OCI-LY3 (cell line): ENCODE results near the gene IFNA5.

Experiments
- H2AFZ ChIP-seq: fragments of 200-600, 300-600 bp; shearing (Covaris generic); 2 replicates; pipeline ENCODE4 v1.6.0; 2014; ENCODE audit warnings: antibody characterized with exemption, low read depth, low read length
- H3K27ac ChIP-seq: fragments of 200-600, 300-600 bp; sonication (generic); 2 replicates; pipeline ENCODE4 v1.5.1; 2014; ENCODE audit warnings: mild to moderate bottlenecking, low read length, moderate library complexity, mixed read lengths
- H3K27me3 ChIP-seq: fragments of 200-600, 300-600 bp; sonication (generic); 2 replicates; pipeline ENCODE4 v1.6.1; 2014; ENCODE audit warnings: low read depth, low read length, mixed read lengths
- H3K36me3 ChIP-seq: fragments of 200-600, 300-600 bp; sonication (generic); replicated peaks from 2 replicates; pipeline ENCODE3; 2014; ENCODE audit warnings: low read depth, low read length, mixed read lengths
- H3K4me1 ChIP-seq: fragments of 300-600, 200-600 bp; sonication (generic); 2 replicates; pipeline ENCODE4 v1.6.1; 2014; ENCODE audit warnings: low read length, mixed read lengths
- H3K4me2 ChIP-seq: fragments of 200-600, 300-600 bp; sonication (generic); 2 replicates; pipeline ENCODE4 v1.6.1; 2014; ENCODE audit warnings: low read length, mixed read lengths
- H3K4me3 ChIP-seq: fragments of 300-600, 200-600 bp; sonication (generic); 2 replicates; pipeline ENCODE4 v1.5.1; 2014; ENCODE audit warnings: antibody characterized with exemption, mild to moderate bottlenecking, low read length, moderate library complexity
- H3K79me2 ChIP-seq: fragments of 300-600, 200-600 bp; shearing (Covaris generic); 2 replicates; pipeline ENCODE4 v1.6.1; 2014; ENCODE audit warnings: mild to moderate bottlenecking, low read length, mixed read lengths
- H3K9ac ChIP-seq: fragments of 300-600, 200-600 bp; shearing (Covaris generic); 2 replicates; pipeline ENCODE4 v1.6.0; 2014; ENCODE audit warnings: mild to moderate bottlenecking, low read length, moderate library complexity
- H3K9me3 ChIP-seq: fragments of 200-600, 300-600 bp; shearing (Covaris generic); 2 replicates; pipeline ENCODE4 v1.6.1; 2014; ENCODE audit warnings: low read length, mixed read lengths; ENCODE audit not compliant: insufficient read depth
- H4K20me1 ChIP-seq: fragments of 200-600, 300-600 bp; sonication (generic); 2 replicates; pipeline ENCODE4 v1.6.1; 2016; ENCODE audit warnings: low read length, mixed read lengths; ENCODE audit not compliant: insufficient read depth
- EZH2phosphoT487 ChIP-seq: fragments of 200-600 bp; shearing (Covaris generic); IDR thresholded peaks from 2 replicates; pipeline ENCODE4 v1.6.1; 2018; ENCODE audit warnings: antibody characterized with exemption, mixed run types, low read depth
- TF ChIP-seq, protein P1 (sequence below): fragments of 200-600, 300-600 bp; sonication (generic); IDR thresholded peaks from 2 replicates; pipeline ENCODE4 v1.5.1; 2014; ENCODE audit warnings: antibody characterized with exemption, low read length, low read depth

The IFNA5 gene

GRCh38 chr9:21326526-21327139 is 21.5 kb upstream of the IFNA5 start:
- Histone ChIP-seq H4K20me1 (peaks cover 68% of the 10 kb centered on the region), H2AFZ (no peak overlapping the region), H3K4me3 (no peak overlapping the region), H3K9ac (no peak overlapping the region), H3K4me2 (no peak overlapping the region), H3K27me3 (no peaks in the 10 kb centered on the region), H3K4me1 (no peaks in the 10 kb centered on the region), H3K27ac (no peak overlapping the region), H3K79me2 (peaks cover 6% of the 10 kb centered on the region; the same call in 1 of the 2 replicates), H3K9me3 (no peaks in the 10 kb centered on the region), H3K36me3 (peaks cover 11% of the 10 kb centered on the region)
- no peak for TF ChIP-seq EZH2phosphoT487
- TF ChIP-seq, protein P1, sequence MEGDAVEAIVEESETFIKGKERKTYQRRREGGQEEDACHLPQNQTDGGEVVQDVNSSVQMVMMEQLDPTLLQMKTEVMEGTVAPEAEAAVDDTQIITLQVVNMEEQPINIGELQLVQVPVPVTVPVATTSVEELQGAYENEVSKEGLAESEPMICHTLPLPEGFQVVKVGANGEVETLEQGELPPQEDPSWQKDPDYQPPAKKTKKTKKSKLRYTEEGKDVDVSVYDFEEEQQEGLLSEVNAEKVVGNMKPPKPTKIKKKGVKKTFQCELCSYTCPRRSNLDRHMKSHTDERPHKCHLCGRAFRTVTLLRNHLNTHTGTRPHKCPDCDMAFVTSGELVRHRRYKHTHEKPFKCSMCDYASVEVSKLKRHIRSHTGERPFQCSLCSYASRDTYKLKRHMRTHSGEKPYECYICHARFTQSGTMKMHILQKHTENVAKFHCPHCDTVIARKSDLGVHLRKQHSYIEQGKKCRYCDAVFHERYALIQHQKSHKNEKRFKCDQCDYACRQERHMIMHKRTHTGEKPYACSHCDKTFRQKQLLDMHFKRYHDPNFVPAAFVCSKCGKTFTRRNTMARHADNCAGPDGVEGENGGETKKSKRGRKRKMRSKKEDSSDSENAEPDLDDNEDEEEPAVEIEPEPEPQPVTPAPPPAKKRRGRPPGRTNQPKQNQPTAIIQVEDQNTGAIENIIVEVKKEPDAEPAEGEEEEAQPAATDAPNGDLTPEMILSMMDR, result peak; percentile 82

DNA sequence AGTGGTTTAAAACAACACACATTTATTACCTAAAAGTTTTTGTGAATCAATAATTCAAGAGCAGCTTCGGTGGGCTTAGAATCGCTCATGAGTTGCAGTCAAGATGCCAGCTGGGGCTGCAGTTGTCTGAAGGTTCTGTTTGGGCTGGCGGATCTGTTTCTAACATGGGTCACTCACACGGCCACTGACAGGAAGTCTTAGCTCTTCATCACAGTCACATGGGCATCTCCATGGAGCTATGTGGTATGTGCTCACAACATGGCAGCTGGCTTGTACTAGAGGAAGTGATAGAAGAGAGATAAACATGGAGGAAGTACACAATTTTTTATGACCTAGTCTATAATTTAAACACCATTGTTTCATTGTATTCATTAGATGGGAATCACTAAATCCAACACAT is 18.9 kb upstream of the IFNA5 start:
- Histone ChIP-seq H3K4me3 (no peak overlapping the region), H3K27ac (no peak overlapping the region), H3K27me3 (no peaks in the 10 kb centered on the region), H4K20me1 (peaks cover 45% of the 10 kb centered on the region), H3K9ac (no peak overlapping the region), H3K79me2 (peaks cover 3% of the 10 kb centered on the region; the same call in 1 of the 2 replicates), H3K4me2 (no peak overlapping the region), H3K9me3 (no peaks in the 10 kb centered on the region), H3K36me3 (peaks cover 11% of the 10 kb centered on the region), H3K4me1 (no peaks in the 10 kb centered on the region), H2AFZ (no peak overlapping the region)
- no peak for TF ChIP-seq EZH2phosphoT487
- TF ChIP-seq, protein P1, result no peak

DNA sequence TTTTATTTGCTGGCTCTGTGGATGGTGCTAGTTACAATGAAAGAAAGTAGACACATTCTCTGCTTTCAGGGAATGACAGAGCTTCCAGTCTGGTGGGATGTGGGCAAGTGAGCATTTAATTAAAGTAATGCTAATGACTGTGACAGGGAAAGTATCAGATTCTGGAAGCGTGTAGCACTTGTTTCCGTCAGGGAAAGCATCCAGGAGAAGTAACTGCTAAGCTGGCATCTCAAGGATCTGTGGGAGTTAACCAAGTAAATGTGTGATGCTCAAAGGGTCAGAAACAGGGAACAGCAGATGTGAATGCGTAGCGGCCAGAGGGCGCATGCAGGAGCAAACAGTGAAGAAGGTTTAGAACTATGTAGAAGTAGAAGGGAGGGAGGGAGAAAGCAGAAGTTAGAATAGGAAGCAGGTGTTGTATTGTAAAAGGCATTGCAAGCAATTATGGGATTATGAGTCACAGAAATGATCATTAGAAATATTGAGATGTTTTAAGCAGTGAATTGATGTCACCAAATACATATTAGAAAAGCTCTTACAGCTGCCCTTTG is 17.9 kb upstream of the IFNA5 start:
- Histone ChIP-seq H3K27ac (no peak overlapping the region), H4K20me1 (peaks cover 34% of the 10 kb centered on the region), H3K4me2 (no peak overlapping the region), H3K79me2 (no peaks in the 10 kb centered on the region; the same call in 1 of the 2 replicates), H3K9me3 (no peaks in the 10 kb centered on the region), H3K9ac (no peak overlapping the region), H2AFZ (no peak overlapping the region), H3K4me3 (no peak overlapping the region), H3K36me3 (peaks cover 11% of the 10 kb centered on the region), H3K27me3 (peaks cover under 1% of the 10 kb centered on the region), H3K4me1 (no peaks in the 10 kb centered on the region)
- TF ChIP-seq, protein P1, result no peak
- no peak for TF ChIP-seq EZH2phosphoT487

GRCh38 chr9:21320465-21320864 is 15.4 kb upstream of the IFNA5 start:
- Histone ChIP-seq H3K4me1 (no peaks in the 10 kb centered on the region), H3K79me2 (no peaks in the 10 kb centered on the region), H3K9me3 (no peaks in the 10 kb centered on the region), H3K36me3 (peaks cover 11% of the 10 kb centered on the region), H3K9ac (no peak overlapping the region), H3K4me2 (no peak overlapping the region), H3K27me3 (peaks cover 23% of the 10 kb centered on the region), H3K4me3 (no peak overlapping the region), H4K20me1 (peaks cover 13% of the 10 kb centered on the region), H3K27ac (no peak overlapping the region), H2AFZ (no peak overlapping the region)
- TF ChIP-seq, protein P1, result no peak
- TF ChIP-seq EZH2phosphoT487, result no peak
